T-helper 22 cell (primary cell): ENCODE measurements around the gene ZBTB16.

Source experiments
- DNase-seq: peaks from one replicate; pipeline ENCODE4 v3.0.0-alpha.2; 2020; ENCODE audit warnings: low read depth

The ZBTB16 gene

GRCh38 chr11:114130629-114131277 is 71.2 kb downstream of the ZBTB16 start:
- no peak for DNase-seq

- DNase-seq, result no peak
Observed at GRCh38 chr11:114131461-114131864, 72.0 kb downstream of the ZBTB16 start.

- no peak for DNase-seq
Observed at GRCh38 chr11:114132417-114132816, 72.9 kb downstream of the ZBTB16 start.

GRCh38 chr11:114132944-114133394 is 73.5 kb downstream of the ZBTB16 start:
- no peak for DNase-seq

GRCh38 chr11:114133548-114134329 is 74.2 kb downstream of the ZBTB16 start:
- no peak for DNase-seq

GRCh38 chr11:114134870-114135269 is 75.4 kb downstream of the ZBTB16 start:
- DNase-seq, result no peak

- DNase-seq, result no peak
Observed at GRCh38 chr11:114135737-114136151, 76.2 kb downstream of the ZBTB16 start.

- no peak for DNase-seq
Observed at GRCh38 chr11:114136686-114137640, 77.5 kb downstream of the ZBTB16 start.

- DNase-seq, result no peak
Observed at GRCh38 chr11:114137838-114138237, 78.3 kb downstream of the ZBTB16 start.

GRCh38 chr11:114138411-114138810 is 78.9 kb downstream of the ZBTB16 start:
- no peak for DNase-seq

GRCh38 chr11:114140826-114141225 is 81.3 kb downstream of the ZBTB16 start:
- DNase-seq, result no peak

GRCh38 chr11:114141863-114142580 is 82.5 kb downstream of the ZBTB16 start:
- no peak for DNase-seq

GRCh38 chr11:114142707-114143106 is 83.2 kb downstream of the ZBTB16 start:
- DNase-seq, result no peak

- no peak for DNase-seq
Observed at GRCh38 chr11:114145166-114145775, 85.8 kb downstream of the ZBTB16 start.

- no peak for DNase-seq
Observed at GRCh38 chr11:114147375-114148012, 88.0 kb downstream of the ZBTB16 start.

- no peak for DNase-seq
Observed at GRCh38 chr11:114148013-114148382, 88.5 kb downstream of the ZBTB16 start.

GRCh38 chr11:114149689-114150407 is 90.3 kb downstream of the ZBTB16 start:
- no peak for DNase-seq

- DNase-seq, result no peak
Observed at GRCh38 chr11:114150671-114151070, 91.2 kb downstream of the ZBTB16 start.

- no peak for DNase-seq
Observed at GRCh38 chr11:114151631-114152030, 92.1 kb downstream of the ZBTB16 start.

- no peak for DNase-seq
Observed at GRCh38 chr11:114152162-114152561, 92.7 kb downstream of the ZBTB16 start.
